Activated CD8-positive, alpha-beta memory T cell treated with anti-CD3 and anti-CD28 coated beads, Interleukin-2, amount 10 ng/mL, durations not matched to agents 7 days and 5 days (primary cell): ENCODE measurements around the gene GSKIP. TPM values are rescaled to one million over a fixed set of nuclear protein-coding genes. Genes with fewer than 3 reads are reported as not detected.

Experiments
- ATAC-seq: fragments of 150-1000 bp; cut with Tn5 transposase; one replicate; pipeline ENCODE4 v1.10.0; 2021; ENCODE audit warnings: moderate library complexity
- CTCF ChIA-PET: fragments of 350-600 bp; sonication (Branson Sonifier 250); formaldehyde crosslinking; loops from one replicate; lab custom pipeline; 2021; ENCODE audit warnings: antibody characterized with exemption; lab: Charles Lee
- DNase-seq: peaks from one replicate; pipeline ENCODE4 v3.0.0-alpha.2; 2020
- H3K27ac Mint-ChIP-seq: one replicate; pipeline ENCODE4 v1.8.0; 2021; ENCODE audit warnings: mild to moderate bottlenecking, mixed read lengths
- H3K27me3 Mint-ChIP-seq: one replicate; pipeline ENCODE4 v1.8.0; 2021; ENCODE audit warnings: mixed read lengths
- H3K36me3 Mint-ChIP-seq: one replicate; pipeline ENCODE4 v1.8.0; 2021; ENCODE audit warnings: mild to moderate bottlenecking, mixed read lengths
- H3K4me1 Mint-ChIP-seq: one replicate; pipeline ENCODE4 v1.8.0; 2021; ENCODE audit warnings: mixed read lengths
- H3K4me3 Mint-ChIP-seq: one replicate; pipeline ENCODE4 v1.8.0; 2021; ENCODE audit warnings: mild to moderate bottlenecking, moderate library complexity, mixed read lengths
- H3K9me3 Mint-ChIP-seq: one replicate; pipeline ENCODE4 v1.8.0; 2022; ENCODE audit warnings: low read depth, mixed read lengths
- total RNA-seq, 2 experiments: library from RNA; stranded (reverse); gene quantifications; one replicate each; pipeline ENCODE4 v1.2.3, GENCODE V29; 2021

GSKIP gene
- total RNA-seq, 2 experiments from 2014 or later = 15.0 to 26.0 TPM

- DNase-seq (no peak), ATAC-seq (no peak)
- Mint-ChIP-seq H3K27me3 (peaks cover 9% of the 10 kb centered on the region), H3K4me1 (no peaks in the 10 kb centered on the region), H3K4me3 (no peak overlapping the region), H3K9me3 (no peaks in the 10 kb centered on the region), H3K36me3 (no peaks in the 10 kb centered on the region), H3K27ac (no peak overlapping the region)
- CTCF ChIA-PET = no interaction called here
These were observed 46.8 kb downstream of the GSKIP start for GRCh38 chr14:96410119-96410518.

DNA sequence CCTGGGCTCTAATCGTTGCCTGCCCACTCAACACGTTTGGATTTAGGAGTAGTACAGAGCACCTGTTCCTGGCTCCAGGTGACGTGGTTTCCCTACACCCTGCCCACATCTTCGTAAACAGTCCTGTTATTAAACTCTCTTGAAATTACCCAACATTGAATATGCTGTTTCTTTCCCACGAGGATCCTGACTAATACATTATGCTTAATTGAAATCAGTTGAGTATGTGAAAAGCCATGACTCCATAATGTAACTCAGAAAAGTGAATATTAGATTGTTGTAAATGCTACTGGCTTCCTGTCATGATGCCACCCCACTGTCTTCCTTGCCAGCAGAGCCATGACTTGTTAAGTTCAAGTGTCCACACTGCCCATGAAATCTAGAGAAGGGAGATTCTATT lies 50.2 kb downstream of the GSKIP start:
- Mint-ChIP-seq H3K27me3 (peaks cover 6% of the 10 kb centered on the region), H3K36me3 (no peaks in the 10 kb centered on the region), H3K4me3 (no peak overlapping the region), H3K9me3 (no peaks in the 10 kb centered on the region), H3K27ac (no peak overlapping the region), H3K4me1 (no peaks in the 10 kb centered on the region)
- ATAC-seq = no peak
- CTCF ChIA-PET = no interaction called here
- DNase-seq = no peak

DNA sequence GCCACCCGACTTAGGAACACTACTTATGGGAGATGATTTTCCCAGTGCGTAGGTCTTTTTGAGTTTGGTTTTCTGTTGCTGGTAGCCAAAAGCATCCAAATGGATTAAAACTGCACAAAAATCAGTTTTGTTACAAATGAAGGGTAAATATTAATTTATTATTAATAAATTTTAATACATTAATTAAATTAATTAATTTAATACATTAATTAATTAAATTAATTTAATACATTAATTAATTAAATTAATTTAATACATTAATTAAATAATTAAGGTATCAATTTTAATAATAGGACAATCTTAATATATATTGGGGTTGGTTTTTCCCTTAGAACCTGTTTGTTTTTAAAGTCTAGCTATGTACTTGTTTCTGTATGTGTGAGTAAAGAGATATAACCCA lies 52.2 kb downstream of the GSKIP start:
- Mint-ChIP-seq H3K36me3 (no peaks in the 10 kb centered on the region), H3K27ac (no peak overlapping the region), H3K9me3 (no peaks in the 10 kb centered on the region)

DNA sequence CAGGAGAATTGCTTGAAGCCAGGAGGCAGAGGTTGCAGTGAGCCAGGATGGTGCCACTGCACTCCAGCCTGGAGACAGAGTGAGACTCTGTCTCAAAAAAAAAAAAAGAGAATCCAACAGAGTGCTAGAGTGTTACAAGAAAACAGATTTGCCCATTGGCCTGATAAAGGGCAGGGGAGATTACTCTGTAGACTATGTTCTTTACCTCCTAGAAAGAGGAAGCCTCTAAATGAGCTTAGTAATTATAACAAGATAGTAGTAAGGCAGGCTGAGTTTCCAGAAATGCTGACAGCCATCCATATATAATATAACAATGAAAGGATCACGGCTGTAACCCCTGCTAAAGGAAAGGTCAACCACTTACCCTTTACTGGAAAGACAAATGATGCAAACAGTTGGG lies 53.0 kb downstream of the GSKIP start:
- H3K27ac Mint-ChIP-seq = no peak overlapping the region
- no peaks in the 10 kb centered on the region for H3K36me3 Mint-ChIP-seq
- ATAC-seq (no peak), DNase-seq (no peak)
- H3K27me3 Mint-ChIP-seq = peaks cover 6% of the 10 kb centered on the region
- CTCF ChIA-PET = no interaction called here
- H3K4me1 Mint-ChIP-seq = no peaks in the 10 kb centered on the region
- H3K9me3 Mint-ChIP-seq = no peaks in the 10 kb centered on the region
- H3K4me3 Mint-ChIP-seq = no peak overlapping the region

More for the DNA sequence above, 52.2 kb downstream of the GSKIP start:
- no peak for ATAC-seq
- CTCF ChIA-PET = no interaction called here
- Mint-ChIP-seq H3K4me3 (no peak overlapping the region), H3K4me1 (no peaks in the 10 kb centered on the region), H3K27me3 (peaks cover 6% of the 10 kb centered on the region)
- no peak for DNase-seq

DNA sequence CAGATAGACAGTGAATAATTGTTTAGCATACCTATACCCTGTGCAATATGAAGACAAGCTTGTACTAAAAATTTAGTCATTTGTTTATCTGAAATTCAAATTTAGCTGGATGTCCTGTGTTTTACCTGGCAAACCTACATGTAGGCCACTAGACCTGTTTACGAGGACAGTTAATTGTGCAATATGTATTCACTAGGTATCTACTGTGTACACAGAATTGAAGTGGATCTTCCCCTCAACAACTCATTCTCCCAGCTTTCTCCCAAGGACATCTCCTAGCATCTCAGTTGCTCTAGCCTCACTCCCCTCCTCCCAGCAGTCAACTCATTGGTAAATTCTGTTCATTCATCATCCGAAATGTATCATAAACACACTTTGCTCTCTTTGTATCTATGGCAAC lies 53.9 kb downstream of the GSKIP start:
- CTCF ChIA-PET = no interaction called here
- Mint-ChIP-seq H3K27ac (no peak overlapping the region), H3K27me3 (peaks cover 6% of the 10 kb centered on the region), H3K36me3 (no peaks in the 10 kb centered on the region), H3K4me3 (no peak overlapping the region), H3K9me3 (no peaks in the 10 kb centered on the region), H3K4me1 (no peaks in the 10 kb centered on the region)
- ATAC-seq (no peak), DNase-seq (no peak)

DNA sequence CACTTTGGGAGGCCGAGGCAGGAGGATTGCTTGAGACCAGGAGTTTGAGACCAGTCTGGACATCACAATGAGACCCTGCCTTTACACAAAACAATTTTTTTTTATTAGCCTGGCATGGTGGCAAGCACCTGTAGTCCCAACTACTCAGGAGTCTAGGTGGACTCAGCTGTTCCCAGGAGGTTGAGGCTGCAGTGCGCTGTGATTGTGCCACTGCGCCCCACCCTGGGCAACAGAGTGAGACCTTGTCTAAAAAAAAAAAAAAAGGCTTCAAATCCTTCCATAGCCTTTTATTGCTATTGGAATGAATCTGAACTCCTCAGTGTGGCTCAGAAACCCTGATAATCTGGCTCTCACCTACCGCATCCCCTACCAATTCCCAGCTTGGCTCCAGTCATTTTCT lies 54.7 kb downstream of the GSKIP start:
- H3K36me3 Mint-ChIP-seq = no peaks in the 10 kb centered on the region
- no peak overlapping the region for H3K4me3 Mint-ChIP-seq
- ATAC-seq (no peak), DNase-seq (no peak)
- H3K27ac Mint-ChIP-seq = no peak overlapping the region
- CTCF ChIA-PET = no interaction called here
- H3K9me3 Mint-ChIP-seq = no peaks in the 10 kb centered on the region
- peaks cover 6% of the 10 kb centered on the region for H3K27me3 Mint-ChIP-seq
- H3K4me1 Mint-ChIP-seq = no peaks in the 10 kb centered on the region

DNA sequence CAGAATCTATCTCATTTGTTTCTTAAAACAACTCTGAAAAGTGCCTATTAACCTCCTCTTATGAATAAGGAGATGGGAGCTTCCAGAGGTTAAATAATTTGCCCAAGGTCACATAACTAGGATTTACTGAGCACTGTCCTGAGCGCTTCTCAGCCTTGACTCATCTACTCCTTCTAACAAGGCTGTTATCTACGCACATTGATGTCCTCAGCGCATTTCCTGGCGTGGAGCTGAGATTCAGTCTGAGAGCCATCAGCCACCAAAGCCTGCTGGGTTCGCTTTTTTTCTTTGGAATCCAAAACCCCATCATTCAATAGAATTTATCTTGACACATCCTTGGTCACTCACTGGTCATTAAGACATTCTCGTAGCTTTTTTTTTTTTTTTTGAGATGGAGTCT lies 57.9 kb downstream of the GSKIP start:
- Mint-ChIP-seq H3K27ac (no peak overlapping the region), H3K4me3 (no peak overlapping the region), H3K4me1 (peaks cover 9% of the 10 kb centered on the region), H3K36me3 (no peaks in the 10 kb centered on the region), H3K9me3 (no peaks in the 10 kb centered on the region), H3K27me3 (peaks cover 8% of the 10 kb centered on the region)
- CTCF ChIA-PET = no interaction called here
- no peak for DNase-seq
- ATAC-seq = no peak

DNA sequence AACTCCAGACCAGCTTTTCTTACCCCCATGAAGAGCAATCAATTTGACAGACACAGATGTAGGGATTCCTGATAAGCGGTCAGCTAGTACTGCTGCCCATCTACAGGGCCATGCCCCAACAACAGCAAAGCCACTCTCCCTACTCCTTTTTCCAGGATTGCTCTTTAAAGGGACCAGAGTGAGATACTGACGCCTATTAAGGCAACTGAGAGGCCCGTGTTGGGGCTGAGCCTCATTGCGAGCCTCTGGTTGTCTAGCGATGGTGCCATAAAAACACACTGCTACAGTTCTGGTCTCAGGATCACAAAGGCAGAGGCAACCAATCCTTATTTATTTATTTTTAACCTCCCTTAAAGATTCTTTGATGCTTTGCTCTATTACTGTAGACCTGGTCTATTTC lies 59.7 kb downstream of the GSKIP start:
- CTCF ChIA-PET = interaction anchor here (1.6 to 2.4 kb wide), 3 partner anchors 16 to 132 kb away, joined by 4 to 5 read pairs (median 4); no protein-coding TSS in a partner anchor
- H3K27ac Mint-ChIP-seq = no peak overlapping the region
- ATAC-seq = no peak

GRCh38 chr14:96423446-96424108 lies 60.3 kb downstream of the GSKIP start:
- DNase-seq (no peak), ATAC-seq (no peak)
- H3K4me1 Mint-ChIP-seq = peaks cover 9% of the 10 kb centered on the region
- no peaks in the 10 kb centered on the region for H3K9me3 Mint-ChIP-seq
- CTCF ChIA-PET = interaction anchor here (0.6 to 2.4 kb wide), 8 partner anchors 17 to 323 kb away, joined by 3 to 5 read pairs (median 4); no protein-coding TSS in a partner anchor
- no peak overlapping the region for H3K27ac Mint-ChIP-seq
- peak overlapping the region; percentile 55 for H3K4me3 Mint-ChIP-seq
- H3K36me3 Mint-ChIP-seq = no peaks in the 10 kb centered on the region
- H3K27me3 Mint-ChIP-seq = peaks cover 8% of the 10 kb centered on the region

More for the DNA sequence above, 59.7 kb downstream of the GSKIP start:
- H3K36me3 Mint-ChIP-seq = no peaks in the 10 kb centered on the region
- H3K9me3 Mint-ChIP-seq = no peaks in the 10 kb centered on the region
- H3K4me1 Mint-ChIP-seq = peaks cover 9% of the 10 kb centered on the region
- peak overlapping the region; percentile 34 for H3K4me3 Mint-ChIP-seq
- H3K27me3 Mint-ChIP-seq = peaks cover 8% of the 10 kb centered on the region
- DNase-seq = no peak

DNA sequence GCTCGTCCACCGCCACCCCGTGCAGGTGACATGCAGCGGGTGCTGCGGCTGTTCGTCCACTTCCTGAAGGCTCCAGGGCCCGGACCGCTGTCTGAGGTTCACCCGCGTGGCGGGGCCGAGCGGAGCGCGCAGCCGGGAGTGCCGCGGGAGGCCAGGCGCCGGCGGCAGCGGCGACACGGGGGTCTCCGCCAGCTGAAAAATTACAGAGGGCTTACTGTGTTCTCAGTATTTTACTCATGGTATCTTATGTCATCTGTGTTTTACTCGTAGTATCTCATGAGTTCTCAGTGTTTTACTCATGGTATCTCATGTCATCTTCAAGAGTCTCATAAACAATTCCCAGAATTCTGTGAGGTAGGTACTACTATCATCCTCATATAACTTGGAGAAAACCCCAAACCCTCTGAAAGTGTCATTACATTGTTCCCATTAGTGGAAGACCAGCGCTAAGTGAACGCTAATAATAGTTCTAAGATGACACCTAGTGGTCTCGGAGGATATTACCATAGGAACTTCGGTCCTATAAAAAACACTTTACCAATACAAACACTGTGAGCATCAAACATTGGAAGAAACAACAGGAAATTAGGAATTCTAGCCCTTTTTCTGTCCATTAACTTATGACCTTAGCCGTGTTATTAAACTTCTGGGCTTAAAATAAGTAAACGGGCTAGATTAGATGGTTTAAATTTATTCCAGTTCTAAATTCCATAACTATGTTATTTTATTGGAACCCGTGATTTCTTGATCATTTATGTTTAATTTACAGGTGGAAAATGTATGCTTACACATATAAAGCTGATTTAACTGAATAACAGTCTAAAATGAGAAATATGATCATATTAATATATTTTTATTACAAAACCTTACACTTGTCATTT lies 61.0 kb downstream of the GSKIP start:
- CTCF ChIA-PET = interaction anchor here (0.6 to 2.4 kb wide), 9 partner anchors 17 to 324 kb away, joined by 3 to 7 read pairs (median 4); no protein-coding TSS in a partner anchor
- Mint-ChIP-seq H3K27me3 (peaks cover 10% of the 10 kb centered on the region), H3K4me3 (peak overlapping the region; percentile 69), H3K27ac (no peak overlapping the region), H3K36me3 (no peaks in the 10 kb centered on the region), H3K4me1 (peaks cover 9% of the 10 kb centered on the region), H3K9me3 (no peaks in the 10 kb centered on the region)
- ATAC-seq (peak; percentile 80), DNase-seq (peak; percentile 46)

GRCh38 chr14:96434040-96434439 lies 70.7 kb downstream of the GSKIP start:
- Mint-ChIP-seq H3K4me3 (no peak overlapping the region), H3K9me3 (no peaks in the 10 kb centered on the region), H3K36me3 (no peaks in the 10 kb centered on the region), H3K27ac (no peak overlapping the region), H3K4me1 (no peaks in the 10 kb centered on the region), H3K27me3 (peaks cover 38% of the 10 kb centered on the region)
- DNase-seq (no peak), ATAC-seq (no peak)
- CTCF ChIA-PET = no interaction called here
